Heart right ventricle (tissue), 16 donors: Measurements from ENCODE around the gene PSMA7. TPM values are rescaled to one million over a fixed set of nuclear protein-coding genes. Genes with fewer than 3 reads are reported as not detected.

ENCODE experiments used
- ATAC-seq, 8 donors: fragments of 200-7000 bp; cut with Tn5 transposase; one replicate each; pipeline ENCODE4 v1.9.1; 2020; ENCODE audit warnings: mild to moderate bottlenecking in 8 of 8, moderate library complexity in 8 of 8, moderate number of reproducible peaks in 1 of 8
- DNase-seq, 2 donors: peaks; one replicate each; pipeline ENCODE4 v3.0.0-alpha.2; 2020
- H3K27ac ChIP-seq, 10 donors: fragments of 200-600 bp; sonication (generic) in 2 of 10; one replicate each; pipeline versions ENCODE4 v1.5.0 to v1.8.0; 2020 to 2022; ENCODE audit warnings: mild to moderate bottlenecking in 3 of 10
- H3K27me3 ChIP-seq, 7 donors: fragments of 200-600 bp; one replicate each; pipeline ENCODE4 v1.8.0; 2021 to 2022; ENCODE audit warnings: mild to moderate bottlenecking in 2 of 7
- H3K36me3 ChIP-seq, 9 donors: fragments of 200-600 bp; sonication (generic) in 1 of 9; one replicate each; pipeline versions ENCODE4 v1.5.0 to v1.8.0; 2020 to 2022; ENCODE audit warnings: mild to moderate bottlenecking in 2 of 9
- H3K4me1 ChIP-seq, 9 donors: fragments of 200-600 bp; sonication (generic) in 1 of 9; one replicate each; pipeline versions ENCODE4 v1.5.0 to v1.8.0; 2020 to 2022; ENCODE audit warnings: mild to moderate bottlenecking in 4 of 9
- H3K4me3 ChIP-seq, 10 donors: fragments of 200-600 bp; sonication (generic) in 2 of 10; one replicate each; pipeline versions ENCODE4 v1.5.0 to v1.8.0; 2020 to 2022; ENCODE audit warnings: mild to moderate bottlenecking in 7 of 10, moderate library complexity in 2 of 10
- H3K9me3 ChIP-seq, 11 donors: fragments of 200-600 bp in 10 of 11; sonication (generic) in 2 of 11; one replicate each; pipeline versions ENCODE4 v1.5.0 to v1.8.0; 2013 to 2022; ENCODE audit warnings: mild to moderate bottlenecking in 2 of 11, control low read depth in 1 of 11, moderate library complexity in 1 of 11
- CTCF ChIP-seq, 9 donors: fragments of 200-600 bp; sonication (generic) in 2 of 9; IDR thresholded peaks; one replicate each; pipeline versions ENCODE4 v1.5.0 to v1.8.0; 2021 to 2022; ENCODE audit warnings: antibody characterized with exemption in 9 of 9, mild to moderate bottlenecking in 5 of 9, moderate library complexity in 1 of 9
- WGBS, 2 donors: extraction: QIAGEN DNeasy Blood & Tissue Kit; methylation state at CpG; one replicate each; pipeline ENCODE4 v1.1.7; 2013; ENCODE audit warnings: inconsistent platforms in 1 of 2; 5-methylcytosine and 5-hydroxymethylcytosine counted together
- intact Hi-C, 10 donors: fragments of 100-400 bp; cut with DNase I; formaldehyde crosslinking; loops; one replicate each; pipeline versions ENCODE4 v1.11.1 to v1.14.2; 2022
- polyA plus RNA-seq, 2 donors: library from polyadenylated mRNA; stranded (reverse); fragments of 200-250 nt; gene quantifications; one replicate each; pipeline ENCODE4 v1.2.3, GENCODE V29; 2013
- total RNA-seq, 10 donors: library from RNA; stranded (reverse); fragmentation: NEBNext Ultra II Directional in 3 of 10; extraction: Animal tissue kit (Norgen Biotek cat#: 25700) in 3 of 10; gene quantifications; one replicate each; pipeline versions ENCODE4 v1.2.1 to v1.2.4, GENCODE V29; 2021 to 2023
- donor health status: Arrhythmogenic right ventricular cardiomyopathy.
- donor health status: ischemic (EF 13 %, LVEDD 7.1; RV severe dilation, severe dysfunction).
- donor health status: healthy with polysubstance abuse.
- donor health status: DM: no; HTN: yes; CAD: no.
- donor health status: DM: no; HTN: no; CAD: no.
- donor health status: ischemic (EF 25% LVEDD 6.9; RV normal size, moderate dysfunction).
- donor health status: ischemic (EF 25% LVEDD 5.7; RV mildly dilated, moderate dysfunction).
- donor health status: healthy.
- donor health status: DM: yes; HTN: yes; CAD: no.
- donor health status: Ischemic cardiomyopathy.
- donor health status: ischemic (EF 35%, LVEDD 5.7; RV mildly dilated, moderate dysfunction).
- donor health status: nonischemic (EF 11% LVEDD 7.7; RV severe dilation, severe dysfunction).
- donor health status: DM: yes; HTN: yes; CAD: no.
- donor health status: PGD.
- donor health status: ischemic (EF 29% LVEDD 5.4; RV normal size, mild dysfunction).
- donor health status: nonischemic (EF 23%, LVEDD 6.1; RV moderate dilation, normal function).

PSMA7 gene
- total and polyA plus RNA-seq, 12 donors = 143 to 567 (median 200) TPM

- peaks cover 0 to 8% (median 0%) of the 10 kb centered on the region in 7 donors for H3K27me3 ChIP-seq
- peaks cover 0 to 74% (median 29%) of the 10 kb centered on the region in 11 donors for H3K9me3 ChIP-seq
- DNase-seq = no peak
- no peak for TF ChIP-seq CTCF (IDR thresholded peaks at IDR 0.05)
- no peak for ATAC-seq
- intact Hi-C loops = no loop called here
- no peak overlapping the region for H3K27ac ChIP-seq
- H3K4me3 ChIP-seq = no peak overlapping the region
- no peaks in the 10 kb centered on the region for H3K4me1 ChIP-seq
- 36 to 44% methylated on average over 7 of the region's 7 CpGs for WGBS, 2 donors
- no peaks in the 10 kb centered on the region for H3K36me3 ChIP-seq
These were observed 38.3 kb downstream of the PSMA7 start for GRCh38 chr20:62104791-62105345.

- Histone ChIP-seq H3K27me3 (peaks cover 0 to 8% (median 0%) of the 10 kb centered on the region in 7 donors), H3K9me3 (peaks cover 0 to 69% (median 23%) of the 10 kb centered on the region in 11 donors), H3K36me3 (no peaks in the 10 kb centered on the region), H3K4me1 (no peaks in the 10 kb centered on the region), H3K27ac (no peak overlapping the region), H3K4me3 (no peak overlapping the region)
- no peak for TF ChIP-seq CTCF (IDR thresholded peaks at IDR 0.05)
- intact Hi-C loops = no loop called here
- DNase-seq = no peak
- WGBS, 2 donors = 46% methylated on average over 15 of the region's 15 CpGs
- ATAC-seq = no peak
These were observed 38.9 kb downstream of the PSMA7 start for GRCh38 chr20:62104234-62104789.

- Histone ChIP-seq H3K36me3 (no peaks in the 10 kb centered on the region), H3K4me1 (no peaks in the 10 kb centered on the region), H3K4me3 (no peak overlapping the region), H3K27ac (no peak overlapping the region), H3K9me3 (peaks cover 0 to 63% (median 17%) of the 10 kb centered on the region in 11 donors), H3K27me3 (peaks cover 0 to 8% (median 0%) of the 10 kb centered on the region in 7 donors)
- no peak for TF ChIP-seq CTCF (IDR thresholded peaks at IDR 0.05)
- ATAC-seq = no peak
- WGBS, 2 donors = 76 to 77% methylated on average over 21 of the region's 21 CpGs
- no peak for DNase-seq
- intact Hi-C loops = no loop called here
These were observed 39.5 kb downstream of the PSMA7 start for GRCh38 chr20:62103508-62104233.

GRCh38 chr20:62101078-62101477 is 42.1 kb downstream of the PSMA7 start:
- peaks cover 0 to 8% (median 0%) of the 10 kb centered on the region in 7 donors for H3K27me3 ChIP-seq
- WGBS, 2 donors = 89 to 90% methylated on average over 4 of the region's 4 CpGs
- no peak overlapping the region for H3K27ac ChIP-seq
- DNase-seq (no peak), ATAC-seq (no peak)
- H3K4me3 ChIP-seq = no peak overlapping the region
- no peaks in the 10 kb centered on the region for H3K36me3 ChIP-seq
- H3K4me1 ChIP-seq = no peaks in the 10 kb centered on the region
- H3K9me3 ChIP-seq = peaks cover 0 to 37% (median 2%) of the 10 kb centered on the region in 11 donors
- no peak for TF ChIP-seq CTCF (IDR thresholded peaks at IDR 0.05)
- intact Hi-C loops = no loop called here
